Activated CD8-positive, alpha-beta memory T cell treated with anti-CD3 and anti-CD28 coated beads, Interleukin-2, amount 50 U/mL, for 4 hours (primary cell): ENCODE data around the gene CXCL10.

Experiments
- DNase-seq: peaks from one replicate; pipeline ENCODE4 v3.0.0-alpha.2; 2020

Gene CXCL10

DNA sequence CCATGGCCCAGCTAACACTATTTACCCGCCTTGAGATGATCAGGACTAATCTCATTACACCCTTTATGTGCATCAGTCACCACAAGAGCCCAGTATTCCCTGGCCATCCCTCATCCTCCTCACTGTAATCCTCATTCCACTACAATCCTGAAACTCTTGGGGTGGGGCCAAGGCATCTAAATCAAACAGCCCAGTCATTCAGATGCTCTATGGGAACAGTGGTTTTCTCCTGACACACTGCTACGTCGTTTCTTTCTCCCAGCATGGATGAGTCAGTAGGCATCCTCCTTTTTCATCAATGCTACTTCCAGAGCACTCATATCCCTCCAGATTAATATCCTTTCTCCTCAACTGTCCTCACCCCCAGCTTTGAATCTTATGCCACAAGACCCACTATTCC, 38.2 kb downstream of the CXCL10 start:
- no peak for DNase-seq

DNA sequence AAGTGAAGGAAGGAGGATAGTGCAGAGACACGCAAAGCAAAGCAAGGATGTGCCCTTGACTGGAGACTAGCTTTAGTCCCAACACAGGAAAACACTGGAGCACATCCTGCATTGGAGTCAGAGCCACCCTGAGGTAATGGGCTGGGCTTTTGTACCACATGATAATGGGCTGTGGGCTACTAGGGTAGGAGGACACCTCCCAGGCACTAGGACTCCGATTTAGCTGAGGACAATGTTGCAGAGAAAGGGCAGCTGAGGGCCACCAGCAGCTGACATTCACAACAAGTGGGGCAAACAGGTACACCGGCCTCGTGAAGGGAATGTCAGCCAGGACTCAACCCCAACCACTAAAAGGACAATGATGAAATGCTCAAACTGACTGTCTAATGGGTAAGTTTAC, 42.7 kb downstream of the CXCL10 start:
- DNase-seq, result no peak

DNA sequence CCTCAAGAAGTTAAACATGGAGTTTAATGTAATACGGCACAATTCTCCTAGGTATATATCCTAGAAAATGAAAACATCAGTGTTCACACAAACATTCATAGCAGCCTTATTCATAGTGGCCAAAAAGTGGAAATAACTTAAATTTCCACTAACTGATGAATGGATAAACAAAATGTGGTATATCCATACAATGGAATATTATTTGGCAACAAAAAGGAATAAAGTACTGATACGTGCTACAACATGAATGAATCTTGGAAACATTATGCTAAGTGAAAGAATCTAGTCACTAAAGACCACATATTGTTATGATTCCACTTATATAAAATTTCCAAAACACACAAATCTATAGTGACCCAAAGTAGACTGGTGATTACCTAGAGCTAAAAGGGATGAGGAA, 47.1 kb downstream of the CXCL10 start:
- DNase-seq, result no peak

DNA sequence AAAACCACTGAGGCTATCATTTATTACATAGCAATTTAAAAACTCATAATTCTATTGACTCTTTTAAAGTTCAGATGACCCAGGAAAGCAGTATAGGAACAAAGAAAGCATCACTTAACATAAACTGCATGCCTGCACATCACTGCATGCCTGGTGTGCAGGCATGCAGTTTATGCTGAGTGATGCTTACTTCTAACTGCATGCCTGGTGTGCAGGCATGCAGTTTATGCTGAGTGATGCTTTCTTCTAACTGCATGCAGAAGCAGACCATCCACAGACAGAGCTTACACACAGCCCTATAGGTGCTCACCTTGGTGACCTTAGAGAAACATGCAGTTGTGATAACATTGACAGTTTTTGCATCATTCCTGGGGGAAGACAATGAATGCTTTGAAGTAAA, 49.5 kb downstream of the CXCL10 start:
- DNase-seq, result no peak
